Heart left ventricle (tissue), 16 donors: ENCODE measurements around the gene PLA2G2D. TPM values are rescaled to one million over a fixed set of nuclear protein-coding genes. Genes with fewer than 3 reads are reported as not detected.

Experiments
- ATAC-seq, 4 donors: fragments of 200-7000 bp; cut with Tn5 transposase; one replicate each; pipeline ENCODE4 v1.9.1; 2020 to 2022; ENCODE audit warnings: moderate library complexity in 4 of 4, mild to moderate bottlenecking in 3 of 4, moderate number of reproducible peaks in 1 of 4
- DNase-seq, 5 donors: peaks; one replicate each; pipeline ENCODE4 v3.0.0-alpha.2; 2020
- H3K27ac ChIP-seq, 12 donors: fragments of 200-600 bp; sonication (generic) in 4 of 12; one replicate each; pipeline versions ENCODE4 v1.5.0 to v1.8.0; 2016 to 2022; ENCODE audit warnings: mild to moderate bottlenecking in 2 of 12
- H3K27me3 ChIP-seq, 9 donors: fragments of 200-600 bp; sonication (generic) in 2 of 9; one replicate each; pipeline versions ENCODE4 v1.5.1 to v1.8.0; 2016 to 2022; ENCODE audit warnings: mild to moderate bottlenecking in 3 of 9
- H3K36me3 ChIP-seq, 9 donors: fragments of 200-600 bp; sonication (generic) in 2 of 9; one replicate each; pipeline versions ENCODE4 v1.5.0 to v1.8.0; 2018 to 2022; ENCODE audit warnings: mild to moderate bottlenecking in 2 of 9
- H3K4me1 ChIP-seq, 12 donors: fragments of 200-600 bp; sonication (generic) in 4 of 12; one replicate each; pipeline versions ENCODE4 v1.5.0 to v1.8.0; 2016 to 2022; ENCODE audit warnings: mild to moderate bottlenecking in 3 of 12
- H3K4me3 ChIP-seq, 12 donors: fragments of 200-600 bp; sonication (generic) in 4 of 12; one replicate each; pipeline versions ENCODE4 v1.5.0 to v1.8.0; 2017 to 2022; ENCODE audit warnings: mild to moderate bottlenecking in 9 of 12, moderate library complexity in 4 of 12
- H3K9me3 ChIP-seq, 12 donors: fragments of 200-600 bp; sonication (generic) in 4 of 12; one replicate each; pipeline versions ENCODE4 v1.5.0 to v1.8.0; 2016 to 2022; ENCODE audit warnings: mild to moderate bottlenecking in 1 of 12
- CTCF ChIP-seq, 12 donors: fragments of 200-600 bp; sonication (generic) in 4 of 12; IDR thresholded peaks; one replicate each; pipeline versions ENCODE4 v1.5.0 to v1.8.0; 2018 to 2022; ENCODE audit warnings: antibody characterized with exemption in 12 of 12, mild to moderate bottlenecking in 5 of 12
- POLR2A ChIP-seq, 2 donors: fragments of 450-650 bp; IDR thresholded peaks; one replicate each; pipeline ENCODE4 v1.6.1; 2017; ENCODE audit warnings: antibody characterized with exemption in 2 of 2, mild to moderate bottlenecking in 2 of 2, moderate library complexity in 2 of 2
- WGBS, 4 donors: extraction: QIAGEN DNeasy Blood & Tissue Kit in 2 of 4; methylation state at CpG; one replicate each; pipeline versions ENCODE4 v1.1.5 to v1.1.7; 2013 to 2018; 5-methylcytosine and 5-hydroxymethylcytosine counted together
- intact Hi-C, 10 donors: fragments of 100-400 bp; cut with DNase I; formaldehyde crosslinking; loops; one replicate each; pipeline versions ENCODE4 v1.11.1 to v1.14.2; 2022
- long read RNA-seq, 3 donors: library from polyadenylated mRNA; unstranded; transcript quantifications; one replicate each; pipeline ENCODE4 v2.0.0, GENCODE V29; 2020 to 2021
- polyA plus RNA-seq, 2 donors: library from polyadenylated mRNA; stranded (reverse); fragments of 200-250 nt; gene quantifications; one replicate each; pipeline ENCODE4 v1.2.3, GENCODE V29; 2013
- total RNA-seq, 9 donors: library from RNA; depleted of rRNA in 2 of 9; stranded (reverse); fragments of >200 nt in 2 of 9; fragmentation: NEBNext Ultra II Directional in 3 of 9; extraction: Animal tissue kit (Norgen Biotek cat#: 25700) in 3 of 9; gene quantifications; one replicate each; pipeline versions ENCODE4 v1.1.0 to v1.2.4, GENCODE V29; 2016 to 2023
- donor health status: ischemic (EF 13 %, LVEDD 7.1; RV severe dilation, severe dysfunction).
- donor health status: healthy with polysubstance abuse.
- donor health status: DM: no; HTN: yes; CAD: no.
- donor health status: DM: no; HTN: no; CAD: no.
- donor health status: ischemic (EF 25% LVEDD 6.9; RV normal size, moderate dysfunction).
- donor health status: ischemic (EF 25% LVEDD 5.7; RV mildly dilated, moderate dysfunction).
- donor health status: healthy.
- donor health status: DM: yes; HTN: yes; CAD: no.
- donor health status: ischemic (EF 35%, LVEDD 5.7; RV mildly dilated, moderate dysfunction).
- donor health status: nonischemic (EF 11% LVEDD 7.7; RV severe dilation, severe dysfunction).
- donor health status: DM: yes; HTN: yes; CAD: no.
- donor health status: PGD.
- donor health status: ischemic (EF 29% LVEDD 5.4; RV normal size, mild dysfunction).
- donor health status: nonischemic (EF 23%, LVEDD 6.1; RV moderate dilation, normal function).

PLA2G2D gene
- 1 to 10 TPM in 1 of 9 donors, under 1 TPM in 1, not detected in 7; 0.85 to 5.4 TPM for total RNA-seq
- not detected for polyA plus RNA-seq
- long read RNA-seq, donor 1: 0 reads
- long read RNA-seq, donor 2: 0 reads
- long read RNA-seq, donor 3: 0 reads

GRCh38 chr1:20119347-20119746 is at the start of gene PLA2G2D:
PLA2G2D (minus strand) TSS chr1:20119536; CDS start chr1:20119498, 38 bp downstream.
- Histone ChIP-seq H3K27ac (no peak within 1 kb of the TSS), H3K4me1 (peaks cover 0 to 3% (median 0%) of the 10 kb centered on the region in 12 donors), H3K4me3 (no peak within 1 kb of the TSS), H3K27me3 (peaks cover 0 to 16% (median 4%) of the 10 kb centered on the region in 9 donors), H3K36me3 (no peaks in the 10 kb centered on the region), H3K9me3 (no peaks in the 10 kb centered on the region)
- WGBS, 4 donors: 86 to 97% (median 91%) methylated on average over 2 of the region's 2 CpGs
- no peak for TF ChIP-seq POLR2A (IDR thresholded peaks at IDR 0.05)
- ATAC-seq (no peak), DNase-seq (no peak)
- intact Hi-C loops: no loop called here

GRCh38 chr1:20168564-20169491 is 49.5 kb upstream of the PLA2G2D start:
- intact Hi-C loops: no loop called here
- Histone ChIP-seq H3K36me3 (no peaks in the 10 kb centered on the region), H3K27me3 (peaks cover 0 to 17% (median 0%) of the 10 kb centered on the region in 9 donors), H3K9me3 (no peaks in the 10 kb centered on the region), H3K4me3 (no peak overlapping the region), H3K27ac (no peak overlapping the region), H3K4me1 (peaks cover 0 to 22% (median 0%) of the 10 kb centered on the region in 12 donors)
- TF ChIP-seq CTCF (IDR thresholded peaks at IDR 0.05) (no peak), POLR2A (IDR thresholded peaks at IDR 0.05) (no peak)
- DNase-seq (peak in 1 of 5 donors; percentile 28), ATAC-seq (no peak)
- WGBS, 4 donors: 77 to 85% (median 78%) methylated on average over 9 of the region's 9 CpGs

- peaks cover 0 to 23% (median 0%) of the 10 kb centered on the region in 12 donors for H3K4me1 ChIP-seq
- DNase-seq (no peak), ATAC-seq (no peak)
- intact Hi-C loops: no loop called here
- H3K27ac ChIP-seq: peak overlapping the region in 1 of 12 donors; percentile 69
- TF ChIP-seq POLR2A (IDR thresholded peaks at IDR 0.05): no peak
- TF ChIP-seq CTCF (IDR thresholded peaks at IDR 0.05): no peak
- 71 to 83% (median 81%) methylated on average over 8 of the region's 8 CpGs for WGBS, 4 donors
- peaks cover 0 to 23% (median 0%) of the 10 kb centered on the region in 9 donors for H3K27me3 ChIP-seq
- H3K9me3 ChIP-seq: no peaks in the 10 kb centered on the region
- no peaks in the 10 kb centered on the region for H3K36me3 ChIP-seq
- H3K4me3 ChIP-seq: no peak overlapping the region
Measured at GRCh38 chr1:20167126-20167525, 47.8 kb upstream of the PLA2G2D start.

- H3K27me3 ChIP-seq: peaks cover 0 to 23% (median 0%) of the 10 kb centered on the region in 9 donors
- H3K27ac ChIP-seq: peak overlapping the region in 1 of 12 donors; percentile 69
- peaks cover 0 to 19% (median 0%) of the 10 kb centered on the region in 12 donors for H3K4me1 ChIP-seq
- ATAC-seq (no peak), DNase-seq (peak in 1 of 5 donors; percentile 54)
- intact Hi-C loops: no loop called here
- H3K36me3 ChIP-seq: no peaks in the 10 kb centered on the region
- TF ChIP-seq CTCF (IDR thresholded peaks at IDR 0.05) (no peak), POLR2A (IDR thresholded peaks at IDR 0.05) (no peak)
- no peak overlapping the region for H3K4me3 ChIP-seq
- peaks cover 0 to 9% (median 5%) of the 10 kb centered on the region in 12 donors for H3K9me3 ChIP-seq
- 58 to 69% (median 58%) methylated on average over 17 of the region's 17 CpGs for WGBS, 4 donors
Measured at GRCh38 chr1:20166051-20166450, 46.7 kb upstream of the PLA2G2D start.
